NCI-H1105 treated with DMSO at 0.1 percent for 48 hours (cell line): ENCODE measurements around the gene SSPN.

Source experiments
- DNase-seq: peaks from one replicate; lab custom pipeline; 2025; lab: John Stamatoyannopoulos, UW

The SSPN gene, protein sequence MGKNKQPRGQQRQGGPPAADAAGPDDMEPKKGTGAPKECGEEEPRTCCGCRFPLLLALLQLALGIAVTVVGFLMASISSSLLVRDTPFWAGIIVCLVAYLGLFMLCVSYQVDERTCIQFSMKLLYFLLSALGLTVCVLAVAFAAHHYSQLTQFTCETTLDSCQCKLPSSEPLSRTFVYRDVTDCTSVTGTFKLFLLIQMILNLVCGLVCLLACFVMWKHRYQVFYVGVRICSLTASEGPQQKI

DNA sequence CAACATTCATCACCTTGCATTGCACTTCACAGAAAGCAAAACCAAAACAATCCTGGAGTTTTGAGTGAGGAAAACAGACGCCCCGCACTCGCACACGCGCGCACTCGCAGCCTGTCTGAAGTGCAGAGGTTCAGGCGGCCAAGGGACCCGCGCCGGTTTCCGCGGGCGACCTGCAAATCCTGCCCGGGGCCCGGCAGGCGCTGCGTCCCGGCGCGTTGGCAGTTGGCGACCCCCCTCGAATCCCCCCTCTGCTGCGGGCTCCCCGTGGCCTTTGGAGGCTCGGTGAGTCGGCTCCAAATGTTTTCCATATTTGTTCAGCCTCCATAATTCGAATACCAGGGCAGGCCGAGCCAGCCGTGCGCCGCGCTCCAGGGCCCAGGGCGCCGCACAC lies at the start of gene SSPN:
Gene SSPN (plus strand): TSS at position 324 of the 391 bp plus-strand sequence. CDS start 100 bp downstream, outside the sequence.
- DNase-seq, result peak; percentile 79

DNA sequence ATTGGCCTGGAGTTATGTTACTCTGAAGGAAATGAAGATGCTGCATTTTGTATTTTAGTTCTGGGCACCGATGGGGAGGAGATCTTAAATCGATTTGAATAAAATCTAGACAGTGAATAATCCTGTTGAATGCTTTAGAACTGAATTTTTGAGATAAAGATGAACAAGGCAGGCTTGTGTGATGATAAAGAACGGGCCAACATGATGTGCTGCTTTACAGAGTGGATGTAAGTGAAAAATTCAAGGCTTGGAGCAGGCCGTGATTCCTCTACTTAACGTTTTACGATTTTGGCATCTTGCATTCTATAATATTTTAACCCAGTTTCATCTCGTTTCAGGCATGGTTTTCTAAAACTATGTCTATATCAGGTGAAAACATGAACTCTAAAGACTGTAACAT lies 47.1 kb upstream of the SSPN start:
- DNase-seq, result no peak

DNA sequence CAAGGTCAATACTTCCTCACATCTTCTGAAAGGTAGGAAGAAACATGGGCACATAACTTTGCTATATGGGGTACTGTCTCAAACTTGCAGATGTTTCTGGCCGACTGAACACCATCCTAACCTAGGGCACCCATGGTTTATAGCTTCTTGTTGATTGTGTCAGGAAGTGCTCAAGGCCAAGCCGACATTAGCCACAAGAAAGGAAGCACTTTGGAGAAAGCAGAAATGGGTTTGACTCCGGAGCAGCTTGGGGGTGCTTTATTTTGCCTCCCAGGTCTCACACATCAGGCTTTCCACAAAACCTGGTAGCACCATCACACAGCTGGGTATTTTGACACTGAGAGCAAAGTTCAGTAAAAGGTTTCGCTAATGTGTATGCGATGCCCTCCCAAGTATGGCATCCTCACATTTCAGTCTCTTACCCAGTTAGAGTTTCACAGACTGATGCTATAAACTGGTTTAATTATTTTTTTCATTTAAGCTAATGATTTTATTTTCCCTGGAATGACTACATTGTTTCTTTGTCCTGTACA lies 45.3 kb upstream of the SSPN start:
- DNase-seq, result no peak

DNA sequence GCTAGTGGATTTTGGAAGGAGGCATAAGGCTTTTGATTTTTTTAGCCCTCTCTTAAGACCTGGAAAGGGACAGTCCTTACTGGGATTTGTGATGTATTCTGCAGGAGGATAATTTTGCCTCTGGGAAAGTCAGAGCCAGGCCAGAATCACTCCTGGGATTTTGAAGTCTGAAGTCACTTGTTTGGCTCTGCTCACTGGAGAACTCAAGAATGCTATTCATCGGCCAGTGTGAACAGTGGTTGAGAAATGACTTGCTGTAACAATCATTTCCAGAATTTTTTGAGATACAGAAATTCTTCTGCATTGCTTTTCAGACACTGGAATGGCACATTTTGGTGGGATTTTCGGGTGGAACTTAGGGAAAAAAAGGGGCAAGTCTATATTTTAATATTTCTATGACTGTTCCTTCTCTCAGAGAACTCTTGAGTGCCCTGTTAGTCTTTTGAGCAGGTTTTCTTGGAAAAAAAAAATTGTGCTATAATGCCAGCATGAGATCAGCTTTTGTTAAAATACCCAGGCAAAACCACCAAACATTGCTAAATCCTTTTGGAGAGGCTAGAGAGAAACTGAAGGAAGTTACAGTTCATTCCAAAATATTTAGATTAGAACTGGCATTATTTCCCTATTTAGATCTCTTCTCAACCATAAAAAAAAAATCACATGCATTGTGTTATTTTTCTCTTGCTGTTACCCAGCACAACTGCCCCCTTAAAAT lies 44.5 kb upstream of the SSPN start:
- DNase-seq, result no peak

DNA sequence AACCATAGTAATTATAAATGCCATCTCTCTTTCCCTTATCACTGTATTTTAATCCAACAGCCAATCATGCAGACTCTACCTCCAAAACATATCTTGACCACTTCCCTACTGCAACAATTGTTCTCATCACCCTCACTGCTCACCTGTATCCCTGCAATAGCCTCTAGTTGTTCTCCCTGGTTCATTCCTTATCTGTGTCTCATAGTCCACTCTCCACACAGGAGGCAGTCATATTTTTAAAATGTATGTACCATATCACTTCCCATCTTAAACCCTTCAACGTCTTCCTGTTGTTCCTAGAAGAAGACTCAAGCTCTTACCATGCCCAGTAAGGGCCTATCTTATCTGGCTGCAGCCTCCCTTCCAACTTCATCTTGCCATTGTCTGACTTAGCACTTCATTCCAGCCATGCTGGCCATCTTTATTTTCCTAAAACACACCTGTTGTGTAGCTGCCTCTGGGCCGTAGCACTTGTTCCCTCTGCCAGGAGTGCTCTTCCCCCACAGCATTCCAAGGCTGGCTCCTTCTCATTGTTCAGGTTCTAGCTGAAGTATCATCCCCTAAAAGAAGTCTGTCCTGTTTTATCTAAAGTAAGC lies 42.8 kb upstream of the SSPN start:
- no peak for DNase-seq

DNA sequence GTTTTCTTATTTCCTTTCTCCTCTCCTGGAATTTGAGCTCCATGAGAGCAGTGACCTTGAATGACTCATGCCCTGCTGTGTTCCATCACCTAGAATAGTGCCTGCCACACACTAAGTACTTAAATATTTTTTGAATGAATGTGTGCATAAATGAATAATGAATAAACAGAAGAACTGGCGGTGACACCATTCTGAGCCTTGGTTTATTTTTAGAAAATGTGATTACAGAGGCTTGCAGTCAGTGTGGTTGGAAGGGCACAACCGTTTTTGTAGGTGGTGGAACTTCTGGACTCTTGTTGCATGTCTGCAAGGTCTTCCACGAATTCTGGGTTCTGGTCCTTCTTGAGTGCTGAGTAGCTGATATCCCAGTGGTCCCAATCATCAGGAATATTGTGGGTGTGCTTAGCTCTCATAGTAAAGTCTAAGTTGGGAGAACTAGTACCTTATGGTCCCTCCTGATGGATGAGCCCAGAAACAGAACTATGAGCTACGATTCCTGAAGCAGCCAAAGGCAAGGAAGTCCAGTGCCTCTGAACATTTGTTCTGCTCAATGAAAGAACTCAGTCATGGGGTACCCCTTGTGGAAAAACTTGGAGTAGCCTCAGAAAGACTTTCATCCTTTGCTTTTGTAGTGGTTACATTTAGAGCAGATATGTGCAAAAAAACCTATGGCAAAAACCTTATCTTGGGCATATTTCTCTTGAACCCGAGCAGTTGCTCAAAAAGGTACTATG lies 41.8 kb upstream of the SSPN start:
- DNase-seq, result no peak

DNA sequence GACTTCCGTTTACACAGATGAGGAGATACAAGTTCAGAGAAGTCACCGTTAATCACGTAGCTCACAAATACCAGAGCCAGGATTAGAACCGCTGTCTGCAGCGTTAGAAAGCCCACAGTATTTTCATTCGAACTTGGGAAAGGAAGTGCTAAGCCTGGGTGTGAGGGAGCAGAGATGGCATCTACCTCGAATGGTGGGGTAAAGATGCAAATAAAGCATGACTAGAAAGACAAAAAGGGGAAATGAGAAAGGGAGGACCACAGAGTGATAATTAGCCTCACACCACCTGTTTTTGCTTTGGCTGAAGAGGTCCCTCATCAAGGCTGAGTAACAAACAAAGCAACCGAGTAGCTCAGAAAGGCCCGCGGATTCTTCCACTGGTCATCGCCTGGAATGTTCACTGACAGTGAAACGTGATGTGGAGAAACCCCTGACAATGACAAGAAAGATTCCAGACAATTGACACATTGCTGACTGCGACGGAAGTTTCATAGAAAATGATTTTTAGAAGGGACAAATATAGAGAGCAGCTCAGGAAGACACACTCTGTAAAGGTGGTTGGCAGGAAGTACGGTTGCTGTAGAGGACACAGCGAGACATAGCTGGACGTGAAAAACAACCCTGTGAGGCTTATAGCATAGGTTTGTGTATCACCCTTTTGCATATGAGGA lies 39.0 kb upstream of the SSPN start:
- DNase-seq, result no peak

DNA sequence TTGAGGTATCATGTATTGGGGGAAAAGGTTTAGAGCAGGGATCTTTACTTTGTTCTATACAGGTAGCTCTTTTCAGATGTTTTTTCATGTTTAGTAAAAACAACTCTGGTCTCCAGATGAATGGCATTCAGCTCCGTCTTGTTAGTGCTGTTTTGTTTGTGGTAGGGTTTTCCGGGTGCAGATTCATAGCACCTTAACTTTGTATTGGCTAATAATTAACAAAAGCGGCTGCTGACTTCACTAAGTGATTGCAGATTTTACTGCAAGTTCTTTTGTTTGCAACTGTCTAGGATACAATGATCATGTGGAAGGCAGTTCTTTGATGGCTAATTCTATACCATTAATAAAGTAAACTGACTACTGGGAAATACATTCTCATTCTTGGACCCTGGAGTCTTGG lies 38.4 kb upstream of the SSPN start:
- no peak for DNase-seq

GRCh38 chr12:26158078-26158764 lies 37.2 kb upstream of the SSPN start:
- no peak for DNase-seq

- DNase-seq, result no peak
Observed at GRCh38 chr12:26162174-26162573, 33.2 kb upstream of the SSPN start.

GRCh38 chr12:26162905-26163304 lies 32.5 kb upstream of the SSPN start:
- DNase-seq, result no peak

DNA sequence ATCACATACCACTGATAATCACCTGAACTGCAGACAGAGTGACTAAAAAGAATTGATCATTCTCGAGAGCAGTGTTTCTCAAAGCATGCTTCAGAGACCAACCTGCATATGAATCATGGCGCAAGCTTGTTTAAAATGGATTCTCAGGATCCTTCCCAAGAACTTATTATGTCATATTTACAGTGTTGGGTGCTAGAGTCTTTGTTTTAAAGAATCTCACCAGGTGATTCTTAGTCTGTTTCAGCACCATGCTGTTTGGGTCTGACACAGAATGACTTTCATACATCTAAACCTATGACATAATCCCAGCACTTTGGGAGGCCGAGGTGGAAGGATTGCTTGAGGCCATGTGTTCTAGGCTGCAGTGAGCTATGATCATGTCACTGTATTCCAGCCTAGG lies 31.3 kb upstream of the SSPN start:
- DNase-seq, result no peak

GRCh38 chr12:26172013-26172412 lies 23.4 kb upstream of the SSPN start:
- DNase-seq, result no peak

DNA sequence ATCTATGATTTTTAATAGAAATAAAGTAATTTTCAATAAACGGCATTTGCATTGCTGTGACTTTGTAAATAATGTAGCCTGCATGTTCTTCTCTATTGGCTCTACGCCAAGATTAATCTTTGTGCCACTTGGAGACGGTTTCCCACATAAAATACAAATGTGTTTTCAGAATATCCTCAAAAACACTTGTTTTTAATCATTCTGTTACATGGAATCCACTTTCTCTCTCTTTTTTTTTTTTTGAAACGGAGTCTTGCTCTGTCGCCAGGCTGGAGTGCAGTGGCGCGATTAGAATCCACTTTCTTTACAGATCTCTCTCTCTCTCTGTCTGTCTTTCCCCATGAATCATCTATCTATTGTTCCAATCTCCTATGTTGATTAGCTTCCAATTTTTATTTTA lies 22.8 kb upstream of the SSPN start:
- DNase-seq, result peak; percentile 17

- no peak for DNase-seq
Observed at GRCh38 chr12:26172946-26173552, 22.3 kb upstream of the SSPN start.

GRCh38 chr12:26176725-26177124 lies 18.6 kb upstream of the SSPN start:
- DNase-seq, result no peak

GRCh38 chr12:26177283-26177682 lies 18.1 kb upstream of the SSPN start:
- DNase-seq, result no peak

- DNase-seq, result no peak
Observed at GRCh38 chr12:26179826-26180225, 15.5 kb upstream of the SSPN start.

DNA sequence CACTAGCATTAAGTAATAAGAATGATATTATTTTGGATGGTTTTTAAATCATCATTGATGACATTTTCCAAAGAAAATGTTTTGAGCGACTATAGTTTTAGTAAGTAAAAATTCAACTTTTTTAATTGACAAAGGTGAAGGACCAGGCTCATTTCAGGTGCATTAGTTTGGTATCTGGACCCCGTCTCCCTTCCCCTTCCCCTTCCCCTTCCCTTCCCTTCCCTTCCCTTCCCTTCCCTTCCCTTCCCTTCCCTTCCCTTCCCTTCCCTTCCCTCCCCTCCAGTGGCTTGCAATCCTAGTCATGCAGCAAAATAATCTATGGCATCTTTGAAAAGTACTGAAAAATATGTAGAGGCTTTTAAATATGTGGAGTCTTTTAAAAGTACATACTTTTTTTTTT lies 13.0 kb upstream of the SSPN start:
- DNase-seq, result no peak

- DNase-seq, result no peak
Observed at GRCh38 chr12:26185532-26186320, 9.6 kb upstream of the SSPN start.
